Measurements from ENCODE around the gene CCDC81. TPM values are rescaled to one million over a fixed set of nuclear protein-coding genes. Genes with fewer than 3 reads are reported as not detected.

The CCDC81 gene
- total and polyA plus RNA-seq, 2 of the 13 experiments (the other 11 are each of a cell fraction or from before 2014, with no cell fraction given), result 0.15 to 0.22 TPM

- intact Hi-C loops (cut with micrococcal nuclease; ENCODE audit: unreplicated experiment), result no loop called here
- no TSS peak for BruUV-seq (replicated peaks)
- 40% methylated on average over 4 of the region's 4 CpGs for WGBS (ENCODE audit: low lambda C conversion rate)
- ATAC-seq (no peak), DNase-seq (ENCODE audit: low spot score) (no peak), FAIRE-seq (no peak)
- no peaks in the 10 kb centered on the region for H4K20me1 ChIP-seq (ENCODE audit: insufficient read depth, low read length)
- no peak overlapping the region for H3K4me3 ChIP-seq (replicated peaks in 1 of 3; ENCODE audit: insufficient read depth in 1 of 3, low read depth in 2 of 3, low read length in 3 of 3)
- H2AFZ ChIP-seq (ENCODE audit: low read length), result no peak overlapping the region
- in situ Hi-C loops (cut with HindIII; ENCODE audit: extremely low pct_ligation_motif_present, low pct_unique_long_range_greater_than_20kb), result no loop called here
- no peaks in the 10 kb centered on the region for H3K36me3 ChIP-seq (replicated peaks in 1 of 2; ENCODE audit: control insufficient read depth in 1 of 2, insufficient read depth in 2 of 2, low read length in 2 of 2)
- no peak overlapping the region for H3K4me2 ChIP-seq (ENCODE audit: low read depth, low read length)
- no peak overlapping the region for H3K27ac ChIP-seq (ENCODE audit: extremely low read length, insufficient read depth, low read length)
- no peaks in the 10 kb centered on the region for H3K79me2 ChIP-seq (ENCODE audit: insufficient read depth, low read length)
- POLR2A ChIA-PET, result no interaction called here
- H3K4me1 ChIP-seq (ENCODE audit: insufficient read depth, low read length), result no peaks in the 10 kb centered on the region
- CTCF ChIA-PET (ENCODE audit: low intra/inter-chr PET ratio, low total read pairs), result no interaction called here
- no peaks in the 10 kb centered on the region; a peak in 1 of 5 replicates for H3K27me3 ChIP-seq (ENCODE audit: control insufficient read depth in 1 of 2, insufficient read depth in 2 of 2, low read length in 2 of 2)
- no peak for TF ChIP-seq CREM (IDR thresholded peaks at IDR 0.05)
- no peak for TF ChIP-seq CREM (CRISPR knock-in tag; IDR thresholded peaks at IDR 0.05)
- TF ChIP-seq ZNF674 (CRISPR knock-in tag; IDR thresholded peaks at IDR 0.05; ENCODE audit: low read depth), result no peak
- no peak for TF ChIP-seq NFATC3 (CRISPR knock-in tag; IDR thresholded peaks at IDR 0.05)
- no peak for TF ChIP-seq FOXA3 (CRISPR knock-in tag; IDR thresholded peaks at IDR 0.05)
- TF ChIP-seq FOXK2 (IDR thresholded peaks at IDR 0.05), result no peak
- TF ChIP-seq SSRP1 (CRISPR knock-in tag; IDR thresholded peaks at IDR 0.05), result no peak
- TF ChIP-seq ZNF331 (CRISPR knock-in tag; IDR thresholded peaks at IDR 0.05), result no peak
- TF ChIP-seq ZNF790 (CRISPR knock-in tag; IDR thresholded peaks at IDR 0.05; ENCODE audit: borderline replicate concordance), result no peak
- TF ChIP-seq ZNF644 (CRISPR knock-in tag; IDR thresholded peaks at IDR 0.05; ENCODE audit: low read depth), result no peak
- TF ChIP-seq NCOA5 (CRISPR knock-in tag; IDR thresholded peaks at IDR 0.05), result no peak
- no peak for TF ChIP-seq MLLT10 (CRISPR knock-in tag; IDR thresholded peaks at IDR 0.05)
- no peak for TF ChIP-seq ATM (IDR thresholded peaks at IDR 0.05; ENCODE audit: borderline replicate concordance)
- TF ChIP-seq ZNF546 (CRISPR knock-in tag; conservative IDR thresholded peaks at IDR 0.05), result no peak
- H3K9ac ChIP-seq (ENCODE audit: insufficient read depth, low read depth, low read length), result no peak overlapping the region
- no peaks in the 10 kb centered on the region for H3K9me3 ChIP-seq (ENCODE audit: low read length)
These were observed 40.3 kb downstream of the CCDC81 start for GRCh38 chr11:86415026-86415425.
